Uterus (tissue), 4 donors: ENCODE data around the gene TMEM120A. TPM values are rescaled to one million over a fixed set of nuclear protein-coding genes. Genes with fewer than 3 reads are reported as not detected.
A peak's percentile ranks its signal among the peaks of the same experiment; 100 is the strongest.

Experiments used
- DNase-seq, 2 donors: peaks; one replicate each; pipeline ENCODE4 v3.0.0-alpha.2; 2019 to 2020
- H3K27ac ChIP-seq, 2 donors: fragments of 200-600 bp; sonication (generic); 1 replicate in 1 of 2; 2 replicates in 1 of 2; pipeline ENCODE4 v1.5.1; 2016 to 2018
- H3K27me3 ChIP-seq, 2 donors: fragments of 200-600 bp; sonication (generic); one replicate each; pipeline ENCODE4 v1.5.1; 2018 to 2019; ENCODE audit warnings: control low read depth in 1 of 2
- H3K36me3 ChIP-seq, 2 donors: fragments of 200-600 bp; sonication (generic); one replicate each; pipeline ENCODE4 v1.5.1; 2019; ENCODE audit warnings: control low read depth in 1 of 2
- H3K4me1 ChIP-seq, 2 donors: fragments of 200-600 bp; sonication (generic); one replicate each; pipeline ENCODE4 v1.5.1; 2018 to 2019; ENCODE audit warnings: control low read depth in 1 of 2
- H3K4me3 ChIP-seq, 2 donors: fragments of 200-600 bp; sonication (generic); 1 replicate in 1 of 2; 2 replicates in 1 of 2; pipeline ENCODE4 v1.5.1; 2018 to 2019; ENCODE audit warnings: mild to moderate bottlenecking in 1 of 2
- H3K9me3 ChIP-seq, 2 donors: fragments of 200-600 bp; sonication (generic); one replicate each; pipeline ENCODE4 v1.5.1; 2019; ENCODE audit warnings: control low read depth in 1 of 2
- CTCF ChIP-seq, 4 experiments: fragments of 200-600 bp in 2 of 4; fragments of 450-650 bp in 2 of 4; sonication (generic) in 2 of 4; IDR thresholded peaks; one replicate each; pipeline ENCODE4 v1.5.1; 2016 to 2019; ENCODE audit warnings: antibody characterized with exemption in 4 of 4, mild to moderate bottlenecking in 2 of 4, moderate library complexity in 1 of 4
- POLR2A ChIP-seq, 2 donors: fragments of 450-650 bp; IDR thresholded peaks; one replicate each; pipeline ENCODE4 v1.6.1; 2016; ENCODE audit warnings: antibody characterized with exemption in 2 of 2, mild to moderate bottlenecking in 1 of 2, moderate library complexity in 1 of 2
- intact Hi-C: fragments of 100-400 bp; cut with DNase I; formaldehyde crosslinking; loops from one replicate; pipeline ENCODE4 v1.15.1; 2023; ENCODE audit warnings: low total_unique reads
- total RNA-seq, 4 donors: library from RNA; depleted of rRNA in 3 of 4; stranded (reverse); fragments of >200 nt in 3 of 4; gene quantifications; one replicate each; pipeline versions ENCODE4 v1.1.0 to v1.2.4, GENCODE V29; 2014 to 2023
- donor health status: DM: yes; HTN: yes; CAD: no.

Gene TMEM120A
- total RNA-seq, 4 donors from 2014 or later: 4.6 to 95.4 (median 36.9) TPM

- Histone ChIP-seq H3K4me1 (no peaks in the 10 kb centered on the region), H3K36me3 (no peaks in the 10 kb centered on the region), H3K4me3 (no peak overlapping the region), H3K27ac (no peak overlapping the region), H3K27me3 (no peaks in the 10 kb centered on the region), H3K9me3 (no peaks in the 10 kb centered on the region)
- no peak for TF ChIP-seq POLR2A (IDR thresholded peaks at IDR 0.05)
- no peak for TF ChIP-seq CTCF (IDR thresholded peaks at IDR 0.05)
- intact Hi-C loops: no loop called here
- no peak for DNase-seq
These were observed 8.1 kb downstream of the TMEM120A start for GRCh38 chr7:75986147-75986781.

- H3K4me1 ChIP-seq: no peaks in the 10 kb centered on the region
- H3K27me3 ChIP-seq: no peaks in the 10 kb centered on the region
- intact Hi-C loops: no loop called here
- no peak overlapping the region for H3K4me3 ChIP-seq
- H3K27ac ChIP-seq: no peak overlapping the region
- no peaks in the 10 kb centered on the region for H3K9me3 ChIP-seq
- H3K36me3 ChIP-seq: no peaks in the 10 kb centered on the region
- TF ChIP-seq CTCF (IDR thresholded peaks at IDR 0.05) (no peak), POLR2A (IDR thresholded peaks at IDR 0.05) (no peak)
- peak in 1 of 2 donors; percentile 28 for DNase-seq
These were observed 8.8 kb downstream of the TMEM120A start for GRCh38 chr7:75985518-75986146.

- Histone ChIP-seq H3K36me3 (no peaks in the 10 kb centered on the region), H3K27ac (no peak overlapping the region)
- intact Hi-C loops: no loop called here
These were observed 9.3 kb downstream of the TMEM120A start for GRCh38 chr7:75985009-75985517.

GRCh38 chr7:75984130-75985008, 10.0 kb downstream of the TMEM120A start:
- TF ChIP-seq CTCF (IDR thresholded peaks at IDR 0.05) (no peak), POLR2A (IDR thresholded peaks at IDR 0.05) (no peak)
- H3K4me3 ChIP-seq: no peak overlapping the region
- H3K27me3 ChIP-seq: no peaks in the 10 kb centered on the region
- intact Hi-C loops: no loop called here
- H3K9me3 ChIP-seq: no peaks in the 10 kb centered on the region
- no peak for DNase-seq
- H3K4me1 ChIP-seq: no peaks in the 10 kb centered on the region
- no peak overlapping the region for H3K27ac ChIP-seq
- no peaks in the 10 kb centered on the region for H3K36me3 ChIP-seq

More at GRCh38 chr7:75985009-75985517, 9.3 kb downstream of the TMEM120A start:
- no peak for TF ChIP-seq CTCF (IDR thresholded peaks at IDR 0.05)
- no peak for TF ChIP-seq POLR2A (IDR thresholded peaks at IDR 0.05)
- Histone ChIP-seq H3K9me3 (no peaks in the 10 kb centered on the region), H3K27me3 (no peaks in the 10 kb centered on the region), H3K4me1 (no peaks in the 10 kb centered on the region), H3K4me3 (no peak overlapping the region)
- no peak for DNase-seq
